RWPE2 (cell line): Measurements from ENCODE around the gene COL23A1.

Source experiments
- ATAC-seq: fragments of 200-7000 bp; cut with Tn5 transposase; 3 replicates; pipeline ENCODE4 v1.9.1; 2021; ENCODE audit warnings: low read depth
- DNase-seq: peaks from one replicate; pipeline ENCODE4 v3.0.0-alpha.2; 2020; ENCODE audit warnings: low spot score
- H3K27ac ChIP-seq: fragments of 450-650 bp; 2 replicates; pipeline ENCODE4 v1.5.1; 2017; ENCODE audit warnings: mild to moderate bottlenecking; ENCODE audit not compliant: poor library complexity, severe bottlenecking
- H3K27me3 ChIP-seq: fragments of 250-450 bp; sonication (Bioruptor Pico); 2 replicates; pipeline ENCODE4 v1.5.1; 2021; ENCODE audit warnings: mild to moderate bottlenecking, moderate library complexity; ENCODE audit not compliant: insufficient read depth, poor library complexity, severe bottlenecking
- H3K36me3 ChIP-seq: fragments of 250-450 bp; sonication (Bioruptor Pico); 2 replicates; pipeline ENCODE4 v1.5.1; 2020; ENCODE audit warnings: low read depth, mild to moderate bottlenecking, moderate library complexity
- H3K4me1 ChIP-seq: fragments of 250-450 bp; sonication (Bioruptor Pico); 2 replicates; pipeline ENCODE4 v1.5.1; 2021; ENCODE audit warnings: mild to moderate bottlenecking, moderate library complexity; ENCODE audit not compliant: insufficient read depth, poor library complexity, severe bottlenecking
- H3K4me3 ChIP-seq: fragments of 250-450 bp; sonication (Bioruptor Pico); 2 replicates; pipeline ENCODE4 v1.5.1; 2021; ENCODE audit warnings: mild to moderate bottlenecking, moderate library complexity; ENCODE audit not compliant: severe bottlenecking
- H3K9me3 ChIP-seq: fragments of 250-450 bp; sonication (Bioruptor Pico); 2 replicates; pipeline ENCODE4 v1.5.1; 2021; ENCODE audit warnings: mild to moderate bottlenecking, moderate library complexity; ENCODE audit not compliant: severe bottlenecking
- CTCF ChIP-seq: fragments of 450-650 bp; IDR thresholded peaks from one replicate; pipeline ENCODE4 v1.5.1; 2017; ENCODE audit warnings: mild to moderate bottlenecking, moderate library complexity; ENCODE audit not compliant: poor library complexity, severe bottlenecking

The COL23A1 gene

GRCh38 chr5:178367736-178368120, 222.5 kb downstream of the COL23A1 start:
- Histone ChIP-seq H3K9me3 (no peaks in the 10 kb centered on the region), H3K27me3 (peaks cover 8% of the 10 kb centered on the region), H3K4me1 (no peaks in the 10 kb centered on the region), H3K27ac (no peak overlapping the region), H3K36me3 (no peaks in the 10 kb centered on the region), H3K4me3 (no peak overlapping the region)
- DNase-seq (no peak), ATAC-seq (no peak)
- TF ChIP-seq CTCF, result no peak

- Histone ChIP-seq H3K36me3 (no peaks in the 10 kb centered on the region), H3K27me3 (peaks cover 7% of the 10 kb centered on the region), H3K4me3 (no peak overlapping the region), H3K9me3 (no peaks in the 10 kb centered on the region), H3K27ac (no peak overlapping the region), H3K4me1 (no peaks in the 10 kb centered on the region)
- no peak for TF ChIP-seq CTCF
- no peak for DNase-seq
- no peak for ATAC-seq
These were observed 223.0 kb downstream of the COL23A1 start for GRCh38 chr5:178366998-178367735.

GRCh38 chr5:178365501-178366440, 224.4 kb downstream of the COL23A1 start:
- no peak for ATAC-seq

GRCh38 chr5:178364326-178364675, 225.9 kb downstream of the COL23A1 start:
- Histone ChIP-seq H3K4me1 (no peaks in the 10 kb centered on the region), H3K9me3 (no peaks in the 10 kb centered on the region), H3K27me3 (peaks cover 3% of the 10 kb centered on the region), H3K4me3 (no peak overlapping the region), H3K36me3 (no peaks in the 10 kb centered on the region), H3K27ac (no peak overlapping the region)
- ATAC-seq, result no peak
- no peak for TF ChIP-seq CTCF
- peak; percentile 34 for DNase-seq

More at GRCh38 chr5:178365501-178366440, 224.4 kb downstream of the COL23A1 start:
- H3K36me3 ChIP-seq, result no peaks in the 10 kb centered on the region
- H3K4me3 ChIP-seq, result no peak overlapping the region
- H3K4me1 ChIP-seq, result no peaks in the 10 kb centered on the region
- H3K27ac ChIP-seq, result no peak overlapping the region
- DNase-seq, result peak; percentile 66
- TF ChIP-seq CTCF, result no peak
- H3K27me3 ChIP-seq, result no peaks in the 10 kb centered on the region
- H3K9me3 ChIP-seq, result no peaks in the 10 kb centered on the region
